A204.1 (cell line): ENCODE results near the gene PDE9A.

ENCODE experiments used
- FAIRE-seq: peaks from 2 replicates; lab custom pipeline; 2012; peaks lifted over from hg19 to GRCh38; lab: Jason Lieb, UNC

The PDE9A gene

DNA sequence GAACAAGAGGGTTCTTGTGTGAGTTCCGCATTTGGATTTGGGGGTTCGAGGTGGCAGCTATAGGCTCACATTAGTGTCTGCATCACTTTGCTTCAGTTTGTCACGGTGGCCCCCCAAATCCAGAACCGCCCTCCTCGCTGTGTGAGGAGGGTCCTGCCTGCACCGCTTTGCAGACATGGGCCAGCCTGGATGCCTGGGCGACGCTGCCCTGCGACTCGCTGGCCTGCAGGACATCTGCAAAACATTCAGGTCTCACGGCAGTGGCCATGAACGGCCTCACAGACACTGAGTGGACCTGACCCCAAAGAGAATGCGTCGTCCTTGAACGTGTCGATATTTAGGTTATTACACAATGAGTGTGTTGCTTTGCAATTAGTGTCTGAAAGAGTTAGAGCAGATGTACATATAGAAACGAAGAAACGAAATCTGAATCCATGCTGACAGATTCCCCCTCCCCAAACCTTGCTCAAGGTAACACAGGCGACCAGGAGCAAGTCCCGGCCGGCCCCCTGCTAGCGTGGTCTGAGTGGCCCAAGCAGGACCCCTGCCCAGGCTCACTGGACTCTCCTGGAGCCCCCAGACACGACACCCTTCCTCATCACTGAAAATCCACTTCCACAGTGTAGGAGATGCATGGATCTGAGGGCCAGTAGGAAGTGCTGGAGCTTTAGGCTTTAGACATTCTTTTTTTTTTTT is 20.4 kb downstream of the PDE9A start:
- FAIRE-seq: no peak

- no peak for FAIRE-seq
Measured at GRCh38 chr21:42674351-42674940, 21.0 kb downstream of the PDE9A start.

DNA sequence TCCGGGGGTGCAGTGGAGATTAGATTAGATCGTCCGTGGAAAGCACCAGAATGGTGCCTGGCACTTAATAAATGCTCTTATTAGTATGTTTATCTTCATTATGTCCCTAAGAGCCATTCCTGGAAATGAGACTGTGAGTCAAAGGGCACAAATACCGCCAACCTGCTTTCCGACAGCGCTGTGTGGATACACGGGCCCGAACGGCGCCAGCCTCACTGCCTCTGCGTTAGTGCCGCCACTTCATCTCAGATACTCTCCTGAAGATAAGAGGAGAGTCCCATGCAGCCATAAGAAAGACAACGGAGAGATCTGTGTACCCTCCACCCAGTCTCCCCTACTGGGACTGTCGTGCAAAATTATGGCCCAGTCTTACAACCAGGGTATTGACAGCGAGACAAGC is 22.0 kb downstream of the PDE9A start:
- no peak for FAIRE-seq

GRCh38 chr21:42676808-42677207 is 23.4 kb downstream of the PDE9A start:
- FAIRE-seq: no peak

DNA sequence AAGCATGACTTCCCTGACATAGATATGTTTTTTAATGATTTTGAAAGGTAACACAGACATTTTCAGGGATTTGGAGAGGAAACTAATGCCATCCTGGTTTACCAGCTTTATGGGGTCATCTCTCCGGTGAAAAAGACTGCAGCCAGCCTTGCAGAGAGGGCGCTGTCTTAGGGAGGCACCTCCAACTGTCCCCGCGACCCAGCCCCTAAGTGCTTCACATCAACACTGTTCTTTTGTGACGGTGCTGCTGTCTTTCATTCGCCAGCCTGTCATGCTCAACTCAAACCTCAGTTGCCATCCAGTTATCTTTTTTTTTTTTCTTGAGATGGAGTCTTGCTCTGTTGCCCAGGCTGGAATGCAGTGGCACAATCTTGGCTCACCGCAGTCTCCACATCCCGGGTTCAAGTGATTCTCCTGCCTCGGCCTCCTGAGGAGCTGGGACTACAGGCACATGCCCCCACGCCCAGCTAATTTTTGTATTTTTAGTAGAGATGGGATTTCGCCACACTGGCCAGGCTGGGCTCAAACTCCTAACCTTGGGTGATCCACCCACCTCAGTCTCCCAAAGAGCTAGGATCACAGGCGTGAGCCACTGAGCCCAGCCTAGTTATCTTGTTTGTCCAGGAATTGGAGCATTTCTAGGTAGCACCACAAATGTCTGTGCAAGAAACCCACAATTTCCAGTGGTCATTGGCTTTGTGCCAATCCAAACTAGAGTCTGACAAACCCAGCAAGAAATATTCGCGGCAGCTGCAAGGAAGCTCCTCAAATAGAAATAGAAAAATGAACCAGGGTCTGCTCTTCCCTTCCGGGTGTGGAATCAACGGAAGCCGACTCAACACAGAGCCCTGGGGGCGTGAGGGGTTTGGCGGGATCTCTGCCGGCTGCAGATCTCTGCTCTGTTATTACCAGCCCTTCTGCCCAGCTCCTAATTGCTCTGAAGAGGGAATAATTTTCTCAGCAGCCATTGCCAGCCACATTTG is 24.2 kb downstream of the PDE9A start:
- FAIRE-seq: no peak

DNA sequence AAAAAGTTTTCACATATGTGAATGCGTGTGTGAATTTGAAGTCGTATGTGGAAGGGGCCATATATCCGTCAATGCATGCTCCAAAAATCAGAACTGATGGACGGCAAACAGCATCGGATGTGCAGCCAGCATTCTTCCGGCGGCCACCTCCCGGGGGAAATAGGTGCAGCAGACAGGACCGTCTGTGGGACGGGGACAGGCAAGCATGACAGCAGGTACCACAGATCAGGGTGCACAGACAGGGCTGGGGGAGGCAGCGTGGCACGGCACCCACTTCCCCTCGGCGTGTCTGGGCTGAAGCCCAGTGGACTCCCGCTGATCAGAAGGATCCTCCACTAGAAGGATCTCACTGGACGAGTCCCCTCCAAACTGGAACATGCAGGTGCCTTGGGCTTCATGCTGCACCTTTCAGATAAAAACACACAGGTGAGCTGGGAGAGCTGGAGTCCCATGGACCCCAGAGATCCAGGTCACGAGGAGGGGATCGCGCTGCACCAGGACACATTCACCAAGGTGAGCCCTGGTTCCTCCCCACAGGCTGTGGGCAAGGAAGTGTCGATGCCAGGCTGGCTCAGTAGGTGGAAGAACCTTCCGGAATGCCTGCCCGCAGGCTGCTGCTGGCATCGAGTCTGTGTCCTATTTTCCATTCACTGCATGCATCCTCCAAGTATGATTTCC is 25.3 kb downstream of the PDE9A start:
- FAIRE-seq: no peak

GRCh38 chr21:42679319-42680057 is 26.1 kb downstream of the PDE9A start:
- FAIRE-seq: no peak

DNA sequence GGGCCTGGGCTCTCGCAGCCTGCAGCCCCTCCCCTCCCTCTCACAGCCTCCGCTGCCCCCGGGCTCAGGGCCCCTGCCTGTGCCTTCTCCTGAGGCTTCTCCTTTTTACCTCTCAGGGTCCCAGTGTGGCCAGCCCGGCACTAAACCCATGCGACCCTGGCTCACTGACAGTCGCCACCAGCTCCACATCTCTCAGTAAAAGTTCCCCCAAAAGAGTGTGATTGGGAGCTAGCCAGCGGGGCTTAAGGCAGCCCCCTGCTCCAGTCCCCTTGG is 26.6 kb downstream of the PDE9A start:
- no peak for FAIRE-seq

- no peak for FAIRE-seq
Measured at GRCh38 chr21:42680429-42680828, 27.0 kb downstream of the PDE9A start.

DNA sequence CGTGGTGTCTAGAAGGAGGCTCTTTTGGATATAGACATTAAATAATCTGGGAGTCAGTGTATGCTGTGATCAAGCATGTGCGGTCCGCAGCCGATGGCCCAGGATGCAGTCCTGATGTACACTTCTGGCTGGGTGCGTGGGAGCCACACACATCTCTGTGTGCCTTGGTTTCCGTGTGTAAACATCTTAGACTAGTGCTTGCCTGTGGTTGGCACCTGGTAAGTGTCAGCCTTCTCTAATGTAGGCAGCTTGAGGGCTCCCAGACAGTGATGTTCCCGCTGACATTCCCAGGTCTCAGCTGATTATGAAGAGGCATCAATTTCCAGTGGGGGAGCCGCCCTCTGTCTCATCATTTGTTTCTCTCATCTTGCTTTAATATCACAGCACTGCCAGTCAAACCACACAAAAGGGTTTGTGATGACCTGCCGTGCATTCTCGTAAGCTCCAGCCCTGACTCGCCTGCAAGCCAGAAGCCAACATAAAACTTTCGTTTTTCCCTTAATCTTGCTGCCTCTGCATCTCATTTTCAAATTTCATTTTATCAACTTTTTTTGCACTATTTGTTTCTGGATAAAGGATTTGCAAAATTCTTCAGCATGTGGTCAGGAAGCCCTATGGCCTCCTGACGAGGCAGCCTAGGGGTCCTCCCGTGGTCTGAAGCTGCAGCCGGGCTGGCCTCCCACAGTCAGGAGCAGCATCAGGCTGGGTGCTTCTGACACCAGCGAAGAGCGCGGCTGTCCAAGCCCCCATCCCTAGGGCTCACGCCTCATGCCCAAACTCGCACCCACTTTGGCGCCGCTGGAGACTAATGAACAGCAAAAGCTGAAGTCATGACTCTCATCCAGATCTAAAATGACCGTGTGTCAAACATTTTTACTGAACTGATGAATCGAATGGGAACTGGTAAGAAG is 28.1 kb downstream of the PDE9A start:
- FAIRE-seq: no peak

GRCh38 chr21:42682661-42683210 is 29.3 kb downstream of the PDE9A start:
- FAIRE-seq: no peak

DNA sequence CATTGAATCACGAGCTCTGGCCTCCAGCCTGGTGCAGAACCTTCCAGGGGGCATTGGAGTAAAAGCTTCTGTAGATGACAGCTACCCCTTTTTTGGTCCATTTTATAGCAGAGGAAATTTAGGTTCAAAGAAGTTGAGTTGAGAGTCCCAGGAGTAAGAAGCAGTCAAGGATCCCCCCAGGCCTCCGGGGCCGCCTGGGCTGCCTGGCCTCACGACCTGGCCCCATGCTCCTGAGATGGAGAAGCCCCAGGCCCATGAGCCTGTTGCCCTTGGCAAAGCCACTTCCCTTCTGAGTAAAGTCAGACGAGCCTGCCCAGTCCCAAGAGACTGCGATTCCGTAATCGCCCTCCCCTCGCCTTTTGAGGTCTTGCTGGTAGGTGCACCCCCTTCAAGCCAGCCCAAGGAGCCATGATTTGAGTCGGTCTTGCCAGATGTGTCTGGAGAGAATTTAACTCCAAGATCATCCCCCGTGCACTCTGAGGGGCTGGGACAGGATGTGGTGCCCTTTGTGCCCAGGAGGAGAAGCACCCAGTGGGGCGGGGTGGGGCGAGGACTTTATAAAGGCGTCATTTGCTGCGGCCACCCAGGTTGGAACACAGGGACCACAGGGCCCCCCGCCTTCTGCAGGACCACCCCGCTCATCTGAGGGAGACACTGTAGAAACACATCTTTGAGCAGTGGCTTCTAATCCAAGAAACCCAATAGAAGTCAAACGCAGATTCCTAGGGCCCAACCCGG is 30.1 kb downstream of the PDE9A start:
- no peak for FAIRE-seq

GRCh38 chr21:42684109-42684916 is 30.9 kb downstream of the PDE9A start:
- FAIRE-seq: no peak

DNA sequence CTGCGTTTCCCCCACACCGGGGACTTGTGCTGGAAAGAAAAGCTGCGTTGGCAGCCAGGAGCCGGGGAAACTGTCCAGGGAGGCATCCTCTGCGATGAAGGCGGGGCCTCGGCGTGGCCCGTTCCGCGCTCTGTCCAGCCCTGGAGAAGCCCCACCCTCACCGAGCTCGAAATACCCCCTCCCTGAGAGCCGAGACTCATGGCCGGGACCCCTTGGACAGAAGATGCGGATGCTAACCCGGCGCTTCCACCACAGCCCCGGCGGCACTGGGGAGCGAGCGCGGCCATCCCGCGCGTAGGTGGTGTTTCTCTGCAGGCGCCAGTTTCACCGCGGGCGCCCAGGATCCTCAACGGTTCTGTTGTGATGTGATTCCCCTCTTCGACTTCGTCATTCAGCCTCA is 31.6 kb downstream of the PDE9A start:
- no peak for FAIRE-seq

DNA sequence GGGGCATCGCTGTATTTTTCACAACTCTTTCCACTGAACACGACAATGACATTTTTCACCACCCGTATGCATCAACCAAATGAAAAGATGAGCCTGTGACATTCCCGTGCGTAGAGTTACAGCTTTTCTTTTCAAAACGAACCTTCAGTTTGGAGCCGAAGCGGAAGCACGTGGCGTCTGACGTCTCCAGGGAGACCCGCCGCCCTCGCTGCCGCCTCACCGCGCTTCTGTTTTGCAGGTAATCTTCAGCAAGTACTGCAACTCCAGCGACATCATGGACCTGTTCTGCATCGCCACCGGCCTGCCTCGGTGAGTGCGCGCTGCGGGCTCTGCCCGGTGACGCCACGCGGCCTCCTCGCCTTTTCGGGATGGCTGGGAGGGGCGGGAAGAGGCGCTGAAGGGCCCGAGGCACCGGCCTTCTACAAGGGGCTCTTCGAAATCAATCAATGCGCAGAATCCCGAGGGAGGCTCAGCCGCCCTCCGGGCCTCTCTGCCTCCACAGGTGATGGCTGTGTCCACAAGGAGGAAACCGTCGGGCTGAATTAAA is 32.6 kb downstream of the PDE9A start:
- FAIRE-seq: no peak

GRCh38 chr21:42687796-42688195 is 34.4 kb downstream of the PDE9A start:
- no peak for FAIRE-seq

GRCh38 chr21:42688226-42688840 is 34.9 kb downstream of the PDE9A start:
- FAIRE-seq: no peak

GRCh38 chr21:42688841-42689371 is 35.5 kb downstream of the PDE9A start:
- FAIRE-seq: no peak
